ENCODE results near the gene IKZF1.

IKZF1 gene

GRCh38 chr7:50284296-50284695 is 20.2 kb upstream of the IKZF1 start:
- DNase-seq: no peak

- no peak for DNase-seq
These were observed 19.2 kb upstream of the IKZF1 start for GRCh38 chr7:50285269-50285668.

GRCh38 chr7:50287129-50287528 is 17.4 kb upstream of the IKZF1 start:
- DNase-seq: no peak

GRCh38 chr7:50292165-50292757 is 12.3 kb upstream of the IKZF1 start:
- no peak for DNase-seq

- DNase-seq: no peak
These were observed 11.8 kb upstream of the IKZF1 start for GRCh38 chr7:50292763-50293162.

GRCh38 chr7:50293509-50294179 is 10.9 kb upstream of the IKZF1 start:
- no peak for DNase-seq

- no peak for DNase-seq
These were observed 9.4 kb upstream of the IKZF1 start for GRCh38 chr7:50295133-50295532.

- DNase-seq: no peak
These were observed 7.7 kb upstream of the IKZF1 start for GRCh38 chr7:50296799-50297198.

GRCh38 chr7:50298811-50299562 is 5.5 kb upstream of the IKZF1 start:
- DNase-seq: no peak

- DNase-seq: no peak
These were observed 4.2 kb upstream of the IKZF1 start for GRCh38 chr7:50300336-50300735.

- DNase-seq: no peak
These were observed 1.8 kb upstream of the IKZF1 start for GRCh38 chr7:50302486-50303334.

- no peak for DNase-seq
These were observed 984 bp upstream of the IKZF1 start for GRCh38 chr7:50303335-50304128.

GRCh38 chr7:50304911-50305582 is 531 bp downstream of the IKZF1 start:
- DNase-seq: no peak

- DNase-seq: no peak
These were observed 1.3 kb downstream of the IKZF1 start for GRCh38 chr7:50305583-50306493.

- DNase-seq: no peak
These were observed 2.2 kb downstream of the IKZF1 start for GRCh38 chr7:50306494-50307367.

- no peak for DNase-seq
These were observed 3.0 kb downstream of the IKZF1 start for GRCh38 chr7:50307368-50308032.

- DNase-seq: no peak
These were observed 3.7 kb downstream of the IKZF1 start for GRCh38 chr7:50308203-50308531.

- DNase-seq: peak; percentile 37
These were observed 4.2 kb downstream of the IKZF1 start for GRCh38 chr7:50308532-50309385.

Data from NCI-H146 (cell line).